Heart left ventricle (tissue), 16 donors: ENCODE measurements around the gene OR4A15. TPM values are rescaled to one million over a fixed set of nuclear protein-coding genes. Genes with fewer than 3 reads are reported as not detected.

ENCODE experiments used
- ATAC-seq, 4 donors: fragments of 200-7000 bp; cut with Tn5 transposase; one replicate each; pipeline ENCODE4 v1.9.1; 2020 to 2022; ENCODE audit warnings: moderate library complexity in 4 of 4, mild to moderate bottlenecking in 3 of 4, moderate number of reproducible peaks in 1 of 4
- DNase-seq, 5 donors: peaks; one replicate each; pipeline ENCODE4 v3.0.0-alpha.2; 2020
- H3K27ac ChIP-seq, 12 donors: fragments of 200-600 bp; sonication (generic) in 4 of 12; one replicate each; pipeline versions ENCODE4 v1.5.0 to v1.8.0; 2016 to 2022; ENCODE audit warnings: mild to moderate bottlenecking in 2 of 12
- H3K27me3 ChIP-seq, 9 donors: fragments of 200-600 bp; sonication (generic) in 2 of 9; one replicate each; pipeline versions ENCODE4 v1.5.1 to v1.8.0; 2016 to 2022; ENCODE audit warnings: mild to moderate bottlenecking in 3 of 9
- H3K36me3 ChIP-seq, 9 donors: fragments of 200-600 bp; sonication (generic) in 2 of 9; one replicate each; pipeline versions ENCODE4 v1.5.0 to v1.8.0; 2018 to 2022; ENCODE audit warnings: mild to moderate bottlenecking in 2 of 9
- H3K4me1 ChIP-seq, 12 donors: fragments of 200-600 bp; sonication (generic) in 4 of 12; one replicate each; pipeline versions ENCODE4 v1.5.0 to v1.8.0; 2016 to 2022; ENCODE audit warnings: mild to moderate bottlenecking in 3 of 12
- H3K4me3 ChIP-seq, 12 donors: fragments of 200-600 bp; sonication (generic) in 4 of 12; one replicate each; pipeline versions ENCODE4 v1.5.0 to v1.8.0; 2017 to 2022; ENCODE audit warnings: mild to moderate bottlenecking in 9 of 12, moderate library complexity in 4 of 12
- H3K9me3 ChIP-seq, 12 donors: fragments of 200-600 bp; sonication (generic) in 4 of 12; one replicate each; pipeline versions ENCODE4 v1.5.0 to v1.8.0; 2016 to 2022; ENCODE audit warnings: mild to moderate bottlenecking in 1 of 12
- CTCF ChIP-seq, 12 donors: fragments of 200-600 bp; sonication (generic) in 4 of 12; IDR thresholded peaks; one replicate each; pipeline versions ENCODE4 v1.5.0 to v1.8.0; 2018 to 2022; ENCODE audit warnings: antibody characterized with exemption in 12 of 12, mild to moderate bottlenecking in 5 of 12
- POLR2A ChIP-seq, 2 donors: fragments of 450-650 bp; IDR thresholded peaks; one replicate each; pipeline ENCODE4 v1.6.1; 2017; ENCODE audit warnings: antibody characterized with exemption in 2 of 2, mild to moderate bottlenecking in 2 of 2, moderate library complexity in 2 of 2
- WGBS, 4 donors: extraction: QIAGEN DNeasy Blood & Tissue Kit in 2 of 4; methylation state at CpG; one replicate each; pipeline versions ENCODE4 v1.1.5 to v1.1.7; 2013 to 2018; 5-methylcytosine and 5-hydroxymethylcytosine counted together
- intact Hi-C, 10 donors: fragments of 100-400 bp; cut with DNase I; formaldehyde crosslinking; loops; one replicate each; pipeline versions ENCODE4 v1.11.1 to v1.14.2; 2022
- long read RNA-seq, 3 donors: library from polyadenylated mRNA; unstranded; transcript quantifications; one replicate each; pipeline ENCODE4 v2.0.0, GENCODE V29; 2020 to 2021
- polyA plus RNA-seq, 2 donors: library from polyadenylated mRNA; stranded (reverse); fragments of 200-250 nt; gene quantifications; one replicate each; pipeline ENCODE4 v1.2.3, GENCODE V29; 2013
- total RNA-seq, 9 donors: library from RNA; depleted of rRNA in 2 of 9; stranded (reverse); fragments of >200 nt in 2 of 9; fragmentation: NEBNext Ultra II Directional in 3 of 9; extraction: Animal tissue kit (Norgen Biotek cat#: 25700) in 3 of 9; gene quantifications; one replicate each; pipeline versions ENCODE4 v1.1.0 to v1.2.4, GENCODE V29; 2016 to 2023
- donor health status: ischemic (EF 13 %, LVEDD 7.1; RV severe dilation, severe dysfunction).
- donor health status: healthy with polysubstance abuse.
- donor health status: DM: no; HTN: yes; CAD: no.
- donor health status: DM: no; HTN: no; CAD: no.
- donor health status: ischemic (EF 25% LVEDD 6.9; RV normal size, moderate dysfunction).
- donor health status: ischemic (EF 25% LVEDD 5.7; RV mildly dilated, moderate dysfunction).
- donor health status: healthy.
- donor health status: DM: yes; HTN: yes; CAD: no.
- donor health status: ischemic (EF 35%, LVEDD 5.7; RV mildly dilated, moderate dysfunction).
- donor health status: nonischemic (EF 11% LVEDD 7.7; RV severe dilation, severe dysfunction).
- donor health status: DM: yes; HTN: yes; CAD: no.
- donor health status: PGD.
- donor health status: ischemic (EF 29% LVEDD 5.4; RV normal size, mild dysfunction).
- donor health status: nonischemic (EF 23%, LVEDD 6.1; RV moderate dilation, normal function).

OR4A15 gene
- total RNA-seq (not detected), polyA plus RNA-seq (not detected)
- long read RNA-seq, donor 1 = 0 reads
- long read RNA-seq, donor 2 = 0 reads
- long read RNA-seq, donor 3 = 0 reads

- WGBS, 4 donors = 54 to 60% (median 57%) methylated on average over 4 of the region's 4 CpGs
- ATAC-seq (no peak), DNase-seq (no peak)
- Histone ChIP-seq H3K27ac (no peak within 1 kb of the TSS), H3K4me3 (no peak within 1 kb of the TSS), H3K27me3 (no peaks in the 10 kb centered on the region), H3K9me3 (peaks cover 0 to 13% (median 0%) of the 10 kb centered on the region in 12 donors), H3K36me3 (no peaks in the 10 kb centered on the region), H3K4me1 (no peaks in the 10 kb centered on the region)
- TF ChIP-seq POLR2A (IDR thresholded peaks at IDR 0.05) (no peak), CTCF (IDR thresholded peaks at IDR 0.05) (no peak)
- intact Hi-C loops = no loop called here
Measured at GRCh38 chr11:55367674-55368073, at the start of gene OR4A15. Gene OR4A15 (plus strand): TSS chr11:55367974. CDS start chr11:55367974, 0 bp downstream.

DNA sequence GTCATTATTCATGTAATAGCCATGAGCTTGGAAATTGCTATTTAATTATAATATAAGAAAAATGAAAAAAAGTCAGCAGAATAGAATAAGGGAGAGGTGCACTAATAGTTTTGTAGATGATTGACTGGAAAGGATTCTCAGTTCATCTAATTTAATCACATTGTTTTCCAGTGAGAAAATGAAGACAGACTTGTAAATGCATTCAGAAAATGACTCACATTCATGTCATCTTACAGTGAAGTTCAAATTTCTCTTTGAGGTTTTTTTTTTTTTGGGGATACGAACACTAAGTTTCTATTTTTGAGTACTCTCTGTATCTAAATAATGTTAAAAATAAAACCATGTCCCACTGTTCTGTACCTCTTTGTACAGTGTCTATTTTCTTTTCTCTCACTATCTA lies 43.3 kb upstream of the OR4A15 start:
- no peak for ATAC-seq
- WGBS, 4 donors = 66 to 76% (median 69%) methylated on average over 1 of the region's 1 CpG
- intact Hi-C loops = no loop called here

DNA sequence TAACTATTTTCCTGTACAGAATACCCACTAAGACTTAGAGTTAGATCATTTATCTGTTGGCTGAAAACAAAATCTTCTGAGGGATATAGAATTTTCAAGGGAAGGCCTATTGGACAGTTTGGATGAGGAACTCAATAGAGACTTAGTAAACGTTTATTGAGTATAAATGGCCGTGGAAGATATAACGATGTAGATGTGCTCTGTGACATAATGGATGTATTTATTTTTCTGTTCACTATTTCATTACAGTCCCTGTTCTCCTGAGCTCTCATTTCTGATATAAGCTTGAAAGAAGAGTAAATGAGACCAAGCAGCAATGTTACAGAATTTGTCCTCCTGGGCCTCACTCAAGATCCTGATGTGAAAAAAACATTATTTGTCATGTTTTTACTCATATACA lies 24.9 kb upstream of the OR4A15 start, which contains the start of gene OR4A16:
Gene OR4A16, plus strand, starts transcription at position 301 of the 400 bp plus-strand sequence. Its CDS starts 0 bp downstream, at position 301.
- intact Hi-C loops = loop anchor here in 1 of 10 donors (10.0 kb wide), 1 partner anchor 62 kb away; no protein-coding TSS in a partner anchor
- no peak for TF ChIP-seq CTCF (IDR thresholded peaks at IDR 0.05)
- no peak for TF ChIP-seq POLR2A (IDR thresholded peaks at IDR 0.05)
- 66 to 80% (median 75%) methylated on average over 3 of the region's 3 CpGs for WGBS, 4 donors
- Histone ChIP-seq H3K4me3 (no peak within 1 kb of the TSS), H3K36me3 (no peaks in the 10 kb centered on the region), H3K4me1 (no peaks in the 10 kb centered on the region), H3K27me3 (no peaks in the 10 kb centered on the region), H3K9me3 (peaks cover 0 to 6% (median 0%) of the 10 kb centered on the region in 12 donors), H3K27ac (no peak within 1 kb of the TSS)
- DNase-seq = no peak
- ATAC-seq = no peak

More for the DNA sequence above, 43.3 kb upstream of the OR4A15 start:
- H3K36me3 ChIP-seq = no peaks in the 10 kb centered on the region
- peaks cover 0 to 13% (median 0%) of the 10 kb centered on the region in 12 donors for H3K9me3 ChIP-seq
- no peak overlapping the region for H3K27ac ChIP-seq
- no peak for TF ChIP-seq POLR2A (IDR thresholded peaks at IDR 0.05)
- no peak for TF ChIP-seq CTCF (IDR thresholded peaks at IDR 0.05)
- no peaks in the 10 kb centered on the region for H3K4me1 ChIP-seq
- H3K4me3 ChIP-seq = no peak overlapping the region
- H3K27me3 ChIP-seq = no peaks in the 10 kb centered on the region
- no peak for DNase-seq

DNA sequence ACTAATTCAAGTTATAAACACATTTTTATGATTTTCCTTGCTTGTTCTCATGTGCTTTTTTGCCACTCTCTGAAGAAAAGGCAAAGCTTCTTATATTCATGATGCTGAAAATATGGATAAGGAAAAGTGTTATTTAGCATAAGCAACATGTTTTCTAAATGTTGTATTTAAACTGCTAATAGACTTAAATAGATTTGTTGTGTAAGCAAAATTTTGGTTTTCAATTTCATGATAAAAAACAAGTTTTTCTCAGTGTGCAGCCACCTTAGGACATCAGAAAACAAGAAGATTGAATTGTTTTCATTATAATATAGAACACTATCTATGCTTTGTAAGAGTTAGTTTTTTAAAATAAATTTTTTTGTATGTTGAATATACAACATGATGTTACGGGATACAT lies 22.5 kb upstream of the OR4A15 start:
- ATAC-seq = no peak

More for the DNA sequence above, 22.5 kb upstream of the OR4A15 start:
- H3K9me3 ChIP-seq = peaks cover 0 to 12% (median 0%) of the 10 kb centered on the region in 12 donors
- WGBS, 4 donors = 86 to 90% (median 89%) methylated on average over 1 of the region's 1 CpG
- no peak overlapping the region for H3K27ac ChIP-seq
- no peak for DNase-seq
- TF ChIP-seq CTCF (IDR thresholded peaks at IDR 0.05) (no peak), POLR2A (IDR thresholded peaks at IDR 0.05) (no peak)
- no peak overlapping the region for H3K4me3 ChIP-seq
- H3K36me3 ChIP-seq = no peaks in the 10 kb centered on the region
- H3K27me3 ChIP-seq = no peaks in the 10 kb centered on the region
- H3K4me1 ChIP-seq = no peaks in the 10 kb centered on the region
- intact Hi-C loops = loop anchor here in 1 of 10 donors (10.0 kb wide), 1 partner anchor 59 kb away; no protein-coding TSS in a partner anchor
